GM19328 (cell line): ENCODE results near the gene RIPK1.
"Not testable (repeated sequence)": the region's sequence is repeated elsewhere in the genome, so short reads cannot be mapped to it uniquely, and the experiment has no call there.

Source experiments
- ATAC-seq: cut with Tn5 transposase; IDR thresholded peaks from one replicate; pipeline ENCODE4 v1.9.1; 2021; ENCODE audit warnings: mild to moderate bottlenecking, moderate library complexity; ENCODE audit not compliant: unreplicated experiment

RIPK1 gene

DNA sequence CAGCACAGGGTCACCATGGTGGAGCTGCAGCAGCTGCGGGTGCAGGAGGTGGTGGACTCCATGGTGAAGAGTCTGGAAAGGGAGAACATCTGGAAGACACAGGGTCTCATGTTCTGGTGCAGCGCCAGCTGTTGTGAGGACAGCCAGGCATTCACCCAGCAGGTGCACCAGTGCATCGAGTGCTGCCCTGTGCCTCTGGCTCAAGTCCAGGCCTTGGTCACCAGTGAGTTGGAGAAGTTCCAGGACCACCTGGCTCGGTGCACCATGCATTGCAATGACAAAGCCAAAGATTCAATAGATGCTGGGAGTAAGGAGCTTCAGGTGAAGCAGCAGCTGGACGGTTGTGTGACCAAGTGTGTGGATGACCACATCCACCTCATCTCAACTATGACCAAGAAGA is 22.9 kb upstream of the RIPK1 start:
- no peak for ATAC-seq

DNA sequence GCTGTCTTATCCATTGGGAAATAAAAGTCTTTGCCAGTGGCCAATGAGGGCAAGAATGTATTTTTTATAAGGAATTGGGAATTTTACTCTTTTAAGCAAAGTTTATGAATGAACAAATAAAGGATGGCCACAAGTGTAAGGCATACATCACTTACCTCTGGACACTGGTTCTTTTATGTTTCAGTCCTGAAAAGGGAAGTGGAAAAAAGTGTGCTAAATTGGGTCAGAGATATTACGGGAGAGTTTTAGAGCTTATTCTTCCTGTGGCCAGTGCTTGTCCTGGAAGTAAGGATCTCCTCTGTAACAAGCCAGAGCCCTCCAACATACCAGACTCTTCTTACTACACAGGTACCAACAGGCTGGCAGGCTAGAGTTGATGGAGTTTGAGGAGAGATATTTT is 22.5 kb upstream of the RIPK1 start:
- no peak for ATAC-seq

DNA sequence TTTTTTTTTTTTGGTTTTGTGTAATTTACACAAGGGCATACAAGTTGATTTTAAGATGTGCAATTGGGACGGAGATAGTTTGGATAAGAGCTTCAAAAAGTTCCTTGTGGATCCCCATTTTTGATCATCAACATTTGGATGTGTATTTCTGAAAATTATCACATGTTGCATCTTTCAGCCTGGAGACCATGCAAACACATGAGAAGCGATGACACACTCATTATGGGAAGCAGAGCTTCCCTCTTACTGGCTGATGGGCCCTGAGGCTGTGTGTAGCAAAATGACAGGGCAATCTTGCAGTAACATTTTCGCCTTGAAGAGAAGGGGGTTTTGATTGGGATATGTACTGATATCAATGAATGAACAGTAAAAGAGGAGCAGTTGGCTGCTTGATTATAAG is 22.0 kb upstream of the RIPK1 start:
- no peak for ATAC-seq

DNA sequence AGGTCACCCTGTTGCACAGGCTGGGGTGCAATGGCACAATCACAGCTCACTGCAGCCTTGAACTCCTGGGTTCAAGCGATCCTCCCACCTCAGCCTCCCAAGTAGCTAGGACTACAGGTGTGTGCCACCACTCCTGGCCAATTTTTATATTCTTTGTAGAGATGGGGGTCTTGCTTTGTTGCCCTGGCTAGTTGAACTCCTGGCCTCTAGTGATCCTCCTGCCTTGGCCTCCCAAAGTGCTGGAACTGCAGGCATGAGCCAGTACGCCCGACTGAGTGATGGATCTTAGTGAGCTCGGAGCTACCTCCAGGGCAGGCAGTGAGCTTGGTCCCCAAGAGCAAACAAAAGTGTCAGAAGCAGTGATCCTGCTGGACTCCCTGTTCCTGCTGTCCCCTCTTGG is 20.3 kb upstream of the RIPK1 start:
- not testable (repeated sequence) for ATAC-seq

DNA sequence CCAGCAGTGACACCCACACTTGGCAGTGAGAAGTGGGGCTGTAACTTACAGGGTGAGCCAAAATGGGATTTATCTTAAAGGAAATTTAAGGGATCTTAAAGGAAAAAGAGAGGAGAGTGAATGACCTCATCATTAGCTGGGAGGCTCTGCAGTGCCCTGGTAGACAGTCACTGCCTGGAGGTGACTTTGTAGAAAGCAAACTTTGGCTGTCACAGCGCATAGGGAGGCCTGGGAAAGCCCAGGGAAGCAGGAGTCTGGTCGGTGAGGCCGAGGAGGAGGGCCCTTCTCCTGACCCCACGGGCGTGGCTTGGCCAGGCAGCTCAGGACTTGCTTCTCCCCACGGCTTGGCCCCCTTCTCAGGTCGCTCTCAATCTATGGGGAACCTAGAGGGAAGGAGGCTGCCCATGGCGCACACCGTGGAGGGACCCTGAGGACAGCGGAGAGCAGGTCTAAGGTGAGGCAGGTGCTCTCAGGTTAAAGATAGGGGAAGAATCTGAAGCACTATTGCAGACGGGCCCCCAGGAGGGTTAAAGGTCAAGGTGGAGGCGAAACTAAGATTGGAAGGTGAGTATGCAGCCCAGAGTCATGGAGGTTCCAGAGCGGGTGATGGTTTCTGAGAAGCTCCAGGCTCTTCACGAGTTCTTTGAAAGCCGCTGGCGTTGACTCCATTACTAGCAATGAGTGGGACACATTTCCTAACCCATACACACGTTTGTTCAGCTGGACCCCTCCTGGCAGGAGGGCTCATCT is 15.6 kb upstream of the RIPK1 start:
- no peak for ATAC-seq

DNA sequence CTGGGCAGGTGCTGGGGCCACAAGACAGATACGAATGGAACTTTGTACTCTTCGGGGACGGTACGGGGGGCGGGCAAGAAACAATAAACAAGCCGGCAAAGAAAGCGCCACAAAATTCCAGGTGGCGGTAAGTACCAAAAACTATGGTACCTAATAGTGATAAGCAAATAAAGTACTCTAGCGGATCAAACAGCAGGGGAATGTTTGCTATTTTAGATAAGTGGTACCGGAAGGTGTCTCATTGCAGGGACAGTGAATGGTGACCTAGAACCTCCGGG is 15.1 kb upstream of the RIPK1 start:
- no peak for ATAC-seq

DNA sequence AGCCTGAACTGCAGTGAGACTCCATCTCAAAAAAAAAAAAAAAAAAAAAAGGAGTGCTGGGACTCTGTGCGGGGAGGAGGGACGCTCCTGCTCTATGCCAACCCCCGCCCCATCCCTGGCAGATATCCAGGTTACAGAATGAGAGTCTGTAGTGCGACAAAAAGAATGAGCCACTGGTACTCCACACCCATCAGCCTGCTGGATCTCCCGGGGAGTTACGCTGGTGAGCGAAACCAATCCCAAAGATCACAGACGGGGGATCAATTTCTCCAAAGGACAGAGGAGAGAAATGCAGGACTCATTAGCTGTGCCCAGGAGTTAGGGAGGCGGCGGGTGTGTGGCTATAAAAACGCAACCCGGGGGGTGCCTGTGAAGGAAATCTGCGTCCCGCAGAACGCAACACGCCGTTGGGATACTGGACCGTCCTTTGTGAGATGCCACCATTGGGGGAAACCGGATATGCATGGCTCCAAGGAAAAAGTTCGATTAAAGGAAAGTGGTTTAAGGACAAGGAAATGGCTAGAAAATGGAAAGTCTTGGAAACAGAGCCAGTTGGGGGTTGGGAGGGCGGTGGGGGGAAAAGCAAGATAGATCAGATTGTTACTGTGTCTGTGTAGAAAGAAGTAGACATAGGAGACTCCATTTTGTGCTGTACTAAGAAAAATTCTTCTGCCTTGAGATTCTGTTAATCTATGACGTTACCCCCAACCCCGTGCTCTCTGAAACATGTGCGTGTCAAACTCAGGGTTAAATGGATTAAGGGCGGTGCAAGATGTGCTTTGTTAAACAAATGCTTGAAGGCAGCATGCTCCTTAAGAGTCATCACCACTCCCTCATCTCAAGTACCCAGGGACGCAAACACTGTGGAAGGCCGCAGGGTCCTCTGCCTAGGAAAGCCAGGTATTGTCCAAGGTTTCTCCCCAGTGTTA is 13.8 kb upstream of the RIPK1 start:
- ATAC-seq, result not testable (repeated sequence)

DNA sequence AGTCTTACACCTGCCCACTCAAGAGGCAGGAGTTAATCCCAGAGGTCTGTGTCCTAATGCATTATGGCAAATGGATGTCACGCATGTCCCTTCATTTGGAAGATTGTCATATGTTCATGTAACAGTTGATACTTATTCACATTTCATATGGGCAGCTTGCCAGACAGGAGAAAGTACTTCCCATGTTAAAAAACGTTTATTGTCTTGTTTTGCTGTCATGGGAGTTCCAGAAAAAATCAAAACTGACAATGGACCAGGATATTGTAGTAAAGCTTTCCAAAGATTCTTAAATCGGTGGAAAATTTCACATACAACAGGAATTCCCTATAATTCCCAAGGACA is 13.2 kb upstream of the RIPK1 start:
- ATAC-seq, result not testable (repeated sequence)

DNA sequence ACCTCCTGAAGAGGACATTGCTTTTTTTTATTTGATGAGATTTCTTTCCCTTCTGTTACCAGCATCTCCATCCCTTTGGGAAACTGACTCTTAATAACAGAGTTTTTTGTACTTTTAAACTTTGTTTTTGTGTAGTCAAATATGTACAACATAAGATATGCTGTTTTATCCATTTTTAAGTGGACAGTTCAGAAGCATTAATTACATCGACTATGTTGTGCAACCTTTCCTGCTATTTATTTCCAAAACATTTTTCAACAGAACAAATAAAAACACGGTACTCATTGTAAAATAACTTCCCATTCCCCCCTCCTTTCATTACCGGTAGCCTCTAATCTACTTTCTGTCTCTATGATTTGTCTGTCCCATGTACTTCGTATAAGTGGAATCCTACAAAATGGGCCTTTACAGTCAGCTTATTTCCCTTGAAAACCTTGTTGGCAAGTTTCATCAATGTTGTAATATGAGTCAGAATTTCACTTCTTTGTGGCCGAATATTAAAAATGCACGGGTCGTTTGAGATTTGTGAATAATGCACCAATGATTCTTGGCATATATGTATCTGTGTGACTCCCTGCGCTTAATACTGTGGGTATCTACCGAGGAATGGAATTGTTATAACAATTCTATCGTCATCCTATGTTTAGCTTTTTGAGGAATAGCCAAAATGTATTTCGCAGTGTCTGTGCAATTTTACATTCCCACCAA is 11.1 kb upstream of the RIPK1 start:
- ATAC-seq, result no peak

DNA sequence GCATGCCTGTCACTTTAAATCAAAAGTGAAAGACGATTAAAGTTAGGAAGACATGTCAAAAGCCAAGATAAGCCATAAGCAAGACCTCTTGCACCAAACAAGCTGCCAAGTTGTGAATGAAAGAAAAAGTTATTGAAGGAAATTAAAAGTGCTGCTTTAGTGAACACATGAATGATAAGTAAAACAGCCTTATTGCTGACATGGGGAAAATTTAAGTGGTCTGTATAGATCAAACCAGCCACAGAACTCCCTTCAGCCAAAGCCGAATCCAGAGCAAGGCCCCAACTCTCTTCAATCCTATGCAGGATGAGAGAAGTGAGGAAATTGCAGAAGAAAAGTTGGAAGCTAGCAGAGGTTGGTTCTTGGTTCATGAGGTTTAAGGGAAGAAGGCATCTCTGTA is 9.3 kb upstream of the RIPK1 start:
- ATAC-seq, result no peak

DNA sequence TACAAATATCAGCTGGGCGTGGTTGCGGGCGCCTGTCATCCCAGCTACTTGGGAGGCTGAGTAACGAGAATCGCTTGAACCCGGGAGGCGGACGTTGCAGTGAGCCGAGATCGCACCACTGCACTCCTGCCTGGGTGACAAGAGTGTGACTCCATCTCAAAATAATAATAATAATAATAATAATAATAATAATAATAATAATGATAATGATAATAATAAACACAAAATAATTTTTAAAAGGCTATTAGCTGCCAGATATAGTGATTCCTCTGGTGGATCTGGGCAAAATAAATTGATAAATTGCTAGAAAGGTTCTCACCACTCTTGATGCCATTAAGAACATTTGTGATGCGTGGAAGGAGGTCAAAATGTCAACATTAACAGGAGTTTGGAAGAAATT is 8.2 kb upstream of the RIPK1 start:
- ATAC-seq, result not testable (repeated sequence)

DNA sequence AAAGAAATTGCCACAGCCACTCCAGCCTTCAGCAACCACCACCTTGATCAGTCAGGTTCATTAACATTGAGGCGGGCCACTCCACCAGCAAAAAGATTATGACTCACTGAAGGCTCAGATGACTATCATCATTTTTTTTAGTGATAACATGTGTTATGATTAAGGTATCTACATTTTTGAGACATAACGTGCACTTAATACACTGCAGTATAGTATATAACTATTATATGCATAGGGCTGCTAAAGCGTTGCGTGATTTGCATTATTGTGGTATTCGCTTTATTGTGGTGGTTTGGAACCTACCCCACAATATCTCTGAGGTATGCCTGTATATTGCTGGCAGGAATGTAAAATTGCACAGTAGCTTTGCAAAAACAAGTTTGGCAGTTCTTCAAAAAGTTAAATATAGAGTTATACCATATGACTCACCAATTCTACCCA is 6.8 kb upstream of the RIPK1 start:
- ATAC-seq, result no peak

DNA sequence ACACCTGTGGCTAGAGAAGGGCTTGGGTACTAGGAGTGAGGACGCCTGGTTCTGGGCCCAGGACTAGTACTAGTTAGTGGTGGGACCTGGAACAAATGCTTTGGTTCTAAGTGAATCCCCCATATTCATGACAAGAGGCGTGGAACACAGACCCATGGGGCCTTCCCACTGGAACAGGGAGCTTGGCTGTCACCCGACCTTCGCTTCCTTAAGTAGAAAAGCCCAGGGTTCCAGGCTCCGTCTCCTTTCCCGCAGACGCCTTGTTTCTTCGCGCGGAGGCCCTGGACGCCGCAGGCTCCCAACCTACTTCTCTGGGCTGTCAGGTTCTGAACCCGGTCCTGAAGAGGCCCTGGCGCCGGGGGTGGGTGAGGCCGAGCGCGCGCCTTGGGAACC is 5.0 kb upstream of the RIPK1 start:
- ATAC-seq, result not testable (repeated sequence)

DNA sequence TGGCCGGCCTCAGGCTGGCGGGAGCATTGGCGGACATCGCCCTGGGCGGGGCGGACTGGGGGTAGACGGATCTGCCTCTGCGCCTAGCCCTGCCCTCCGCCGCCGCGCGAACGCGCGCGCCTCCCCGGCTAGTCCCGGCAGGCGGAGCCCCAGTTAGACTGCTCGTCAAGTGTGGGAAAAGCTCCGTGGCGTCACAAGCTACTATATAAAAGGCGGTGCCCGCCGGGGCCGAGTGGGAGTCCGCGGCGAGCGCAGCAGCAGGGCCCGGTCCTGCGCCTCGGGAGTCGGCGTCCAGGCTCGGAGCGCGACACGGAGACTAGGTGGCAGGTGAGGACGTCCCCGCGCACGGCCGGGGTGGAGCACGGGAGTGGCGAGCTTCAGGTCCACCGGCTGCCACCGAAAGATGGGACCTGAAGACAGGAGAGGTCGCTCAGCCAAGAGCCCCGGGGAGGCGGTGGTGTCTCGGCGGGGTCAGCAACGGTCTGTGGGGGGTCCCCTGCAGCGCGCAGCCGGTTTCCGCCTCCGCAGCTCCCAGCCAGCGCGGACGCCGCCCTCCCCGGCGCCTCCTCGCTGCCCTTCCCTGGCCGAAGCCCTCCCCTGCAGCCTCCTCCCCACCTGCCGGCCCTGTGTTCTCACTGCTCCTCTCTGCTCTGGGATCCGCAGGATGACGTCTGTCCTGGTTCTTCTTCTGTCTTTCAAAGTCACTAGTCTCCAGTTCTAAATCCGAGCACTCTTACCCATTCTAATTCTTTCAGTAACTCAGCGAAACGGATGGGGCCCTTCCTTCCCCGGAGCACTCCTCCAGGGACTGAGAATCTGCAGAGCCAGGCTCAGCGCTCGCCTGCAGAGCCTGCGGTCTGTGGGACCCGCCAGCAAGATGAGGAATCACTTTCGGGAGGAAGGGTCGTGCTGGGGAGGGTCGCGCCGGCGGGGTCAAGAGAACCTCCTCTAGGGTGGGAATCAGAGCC is 4.3 kb upstream of the RIPK1 start:
- ATAC-seq, result peak; percentile 77

DNA sequence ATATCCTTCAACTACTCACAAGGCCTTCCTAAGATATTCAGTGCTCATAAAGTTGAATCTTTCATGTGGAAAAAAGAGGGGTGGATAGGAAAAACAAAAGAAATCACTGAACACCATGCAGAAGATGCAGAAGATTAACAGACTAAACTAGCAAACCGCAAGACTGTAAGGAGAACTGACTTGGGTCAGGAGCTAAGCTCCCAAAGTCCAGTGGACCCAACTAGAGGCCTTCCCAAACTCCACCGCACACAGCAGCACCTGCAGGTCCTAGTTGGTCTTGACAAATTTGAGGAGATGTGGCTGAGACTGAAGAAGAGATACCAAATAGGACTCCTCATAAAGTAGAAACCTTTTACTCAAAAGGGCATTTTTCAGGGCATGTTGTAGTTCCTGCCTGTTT is 3.3 kb downstream of the RIPK1 start:
- ATAC-seq, result no peak

DNA sequence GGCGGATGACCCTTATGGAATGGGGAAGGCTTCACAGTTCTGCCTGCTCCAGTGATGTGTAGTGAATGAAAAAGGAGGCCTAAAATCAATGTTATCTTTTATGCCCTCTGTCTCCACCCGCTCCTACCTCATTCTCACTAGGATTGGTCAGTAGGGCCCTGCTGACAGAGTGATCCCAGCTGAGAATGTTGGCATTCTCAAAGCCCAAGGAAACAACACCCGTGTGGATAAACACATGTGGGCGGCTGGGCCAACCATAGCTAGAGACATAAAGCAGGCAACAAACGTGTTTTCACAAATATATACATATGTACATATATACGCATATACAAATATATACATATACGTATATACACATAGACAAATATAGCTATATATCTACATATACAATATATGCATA is 4.5 kb downstream of the RIPK1 start:
- no peak for ATAC-seq

DNA sequence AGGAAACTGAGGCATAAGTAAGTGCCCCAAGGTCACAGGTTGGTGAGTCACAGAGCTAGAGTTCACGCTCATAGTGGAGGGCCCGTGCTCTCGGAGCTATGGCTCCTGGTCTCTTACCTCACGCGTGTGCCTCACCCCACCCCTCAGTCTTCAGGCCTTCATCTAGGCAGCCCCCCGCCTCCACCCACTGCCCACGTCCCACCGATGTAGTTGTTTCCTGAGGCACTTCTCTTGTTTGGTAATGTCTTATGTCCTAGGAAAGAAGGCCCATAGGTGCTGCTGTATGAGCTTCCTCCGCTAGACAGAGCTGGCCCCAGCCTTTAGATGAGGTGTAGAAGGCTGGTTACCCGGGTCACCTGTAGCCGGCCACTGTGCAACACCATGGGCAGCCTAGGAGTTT is 5.1 kb downstream of the RIPK1 start:
- no peak for ATAC-seq

DNA sequence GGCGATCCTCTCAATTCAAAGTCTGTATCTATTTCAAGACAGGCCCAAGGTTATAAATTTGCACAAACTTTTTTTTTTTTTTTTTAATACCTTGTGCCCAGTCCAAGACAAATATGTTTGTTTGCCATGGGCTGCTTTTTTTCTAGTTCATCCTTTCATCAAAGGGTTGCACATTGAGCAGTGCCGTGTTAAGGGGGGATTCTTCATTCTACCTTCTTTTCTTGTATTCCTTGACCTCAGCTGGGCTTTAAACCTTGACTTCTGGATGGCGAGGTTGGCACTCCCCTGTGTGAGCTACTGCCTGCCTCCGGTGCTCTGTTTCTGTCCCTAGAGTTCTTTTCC is 7.4 kb downstream of the RIPK1 start:
- no peak for ATAC-seq

DNA sequence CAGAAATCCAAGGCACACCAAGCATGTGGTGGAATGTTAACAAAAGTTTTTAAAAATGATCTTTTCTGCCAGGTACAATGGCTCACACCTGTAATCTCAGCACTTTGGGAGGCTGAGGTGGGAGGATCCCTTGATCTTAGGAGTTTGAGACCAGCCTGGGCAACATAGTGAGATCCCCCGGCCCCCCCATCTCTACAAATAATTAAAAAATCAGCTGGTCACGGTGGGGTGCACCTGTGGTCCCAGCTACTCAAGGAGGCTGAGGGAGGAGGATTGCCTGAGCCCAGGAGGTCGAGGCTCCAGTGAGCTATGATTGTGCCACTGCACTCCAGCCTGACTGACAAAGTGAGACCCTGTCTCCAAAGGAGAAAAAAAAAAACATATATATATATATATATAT is 8.0 kb downstream of the RIPK1 start:
- no peak for ATAC-seq

DNA sequence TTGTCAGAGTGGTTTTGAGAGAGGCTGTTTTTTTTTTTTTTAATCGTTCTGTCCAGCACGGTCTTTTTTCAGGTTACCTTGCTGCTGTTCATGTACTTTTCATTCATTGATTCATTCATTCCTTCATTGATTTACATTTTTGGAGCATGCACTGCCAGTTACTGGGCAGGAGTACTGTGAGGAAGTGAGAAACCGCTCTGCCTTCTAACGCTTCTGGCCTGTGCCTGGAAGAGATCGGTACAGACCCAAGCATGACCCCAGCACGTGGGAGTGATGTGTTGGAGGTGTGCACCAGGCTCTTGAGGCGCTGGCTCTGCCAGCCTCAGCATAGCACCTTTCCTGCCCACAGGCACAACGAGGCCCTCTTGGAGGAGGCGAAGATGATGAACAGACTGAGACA is 9.1 kb downstream of the RIPK1 start:
- ATAC-seq, result no peak

DNA sequence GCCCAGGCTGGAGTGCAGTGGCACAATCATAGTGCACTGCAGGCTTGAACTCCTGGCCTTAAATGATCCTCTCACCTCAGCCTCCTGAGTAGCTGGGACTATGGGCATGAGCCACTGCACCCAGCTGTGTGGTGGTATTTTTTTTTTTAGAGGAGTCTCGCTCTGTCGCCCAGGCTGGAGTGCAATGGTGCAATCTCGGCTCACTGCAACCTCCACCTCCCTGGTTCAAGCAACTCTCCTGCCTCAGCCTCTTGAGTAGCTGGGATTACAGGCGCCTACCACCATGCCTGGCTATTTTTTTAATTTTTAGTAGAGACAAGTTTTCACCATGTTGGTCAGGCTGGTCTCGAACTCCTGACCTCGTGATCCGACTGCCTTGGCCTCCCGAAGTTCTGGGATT is 10.7 kb downstream of the RIPK1 start:
- not testable (repeated sequence) for ATAC-seq
